ENCODE measurements around the gene PDE6G.

GRCh38 chr17:81607431-81607830, 48.9 kb downstream of the PDE6G start:
- no peak for TF ChIP-seq POLR2A (IDR thresholded peaks at IDR 0.05; ENCODE audit: low read depth, low read length)
- no peak for TF ChIP-seq TAF1 (IDR thresholded peaks at IDR 0.05; ENCODE audit: low read depth, low read length)
- no peak for TF ChIP-seq POLR2AphosphoS5 (IDR thresholded peaks at IDR 0.05; ENCODE audit: low read depth, low read length)
- no peak for TF ChIP-seq SPI1 (IDR thresholded peaks at IDR 0.05; ENCODE audit: low read depth, low read length)
- no peak for TF ChIP-seq PAX5 (IDR thresholded peaks at IDR 0.05; ENCODE audit: insufficient read depth, low read length, severe bottlenecking)
- TF ChIP-seq POU2F2 (IDR thresholded peaks at IDR 0.05; ENCODE audit: low read depth, low read length): no peak
